ENCODE measurements around the gene SAP30. TPM values are rescaled to one million over a fixed set of nuclear protein-coding genes. Genes with fewer than 3 reads are reported as not detected.

SAP30 gene
- total RNA-seq: 10 to 100 TPM; 15.2 to 22.0 TPM

GRCh38 chr4:173370477-173371291, at the start of gene SAP30:
Gene SAP30, plus strand, starts transcription at chr4:173370954. Its CDS starts 229 bp downstream, at chr4:173371183.
- Mint-ChIP-seq H3K4me1 (peaks cover 41% of the 10 kb centered on the region), H3K27me3 (no peaks in the 10 kb centered on the region), H3K36me3 (ENCODE audit: low read depth) (peaks cover 22% of the 10 kb centered on the region), H3K27ac (peak within 1 kb of the TSS; percentile 99), H3K4me3 (peak within 1 kb of the TSS; percentile 98), H3K9me3 (peaks cover 2% of the 10 kb centered on the region)
- peak; percentile 98 for DNase-seq
- ChIA-PET POLR2A (interaction anchor here (0.6 to 4.6 kb wide), 4 partner anchors 11 to 101 kb away, joined by 3 to 59 read pairs (median 6); partner anchors contain the start of gene HMGB2), CTCF (interaction anchor here (0.6 to 2.4 kb wide), 6 partner anchors 14 to 355 kb away, joined by 3 to 10 read pairs (median 4); no protein-coding TSS in a partner anchor)

GRCh38 chr4:173325007-173325736, 45.6 kb upstream of the SAP30 start:
- Mint-ChIP-seq H3K27ac (no peak overlapping the region), H3K4me3 (no peak overlapping the region), H3K27me3 (no peaks in the 10 kb centered on the region), H3K9me3 (no peaks in the 10 kb centered on the region), H3K36me3 (ENCODE audit: low read depth) (peaks cover 44% of the 10 kb centered on the region), H3K4me1 (peaks cover 16% of the 10 kb centered on the region)
- ChIA-PET CTCF (interaction anchor here (1.0 to 1.4 kb wide), 2 partner anchors 40 to 45 kb away, joined by 3 to 4 read pairs; partner anchors contain the start of gene SAP30), POLR2A (interaction anchor here (1.3 kb wide), 1 partner anchor 9 kb away, joined by 4 read pairs; the partner anchor contains the start of gene HMGB2)
- no peak for DNase-seq

- Mint-ChIP-seq H3K27ac (peak overlapping the region; percentile 60), H3K4me3 (no peak overlapping the region), H3K9me3 (no peaks in the 10 kb centered on the region), H3K27me3 (no peaks in the 10 kb centered on the region), H3K36me3 (ENCODE audit: low read depth) (peaks cover 61% of the 10 kb centered on the region), H3K4me1 (peaks cover 31% of the 10 kb centered on the region)
- CTCF ChIA-PET: interaction anchor here (0.8 to 1.0 kb wide), 2 partner anchors 9 to 37 kb away, joined by 3 to 5 read pairs; no protein-coding TSS in a partner anchor
- DNase-seq: no peak
- POLR2A ChIA-PET: no interaction called here
These were observed 42.4 kb upstream of the SAP30 start for GRCh38 chr4:173328236-173328901.

GRCh38 chr4:173330590-173330989, 40.2 kb upstream of the SAP30 start:
- no peak for DNase-seq
- peak overlapping the region; percentile 28 for H3K27ac Mint-ChIP-seq
- ChIA-PET CTCF (interaction anchor here (0.7 to 1.2 kb wide), 3 partner anchors 12 to 37 kb away, joined by 3 to 4 read pairs (median 4); no protein-coding TSS in a partner anchor), POLR2A (no interaction called here)
- peaks cover 31% of the 10 kb centered on the region for H3K4me1 Mint-ChIP-seq
- peak overlapping the region; percentile 61 for H3K4me3 Mint-ChIP-seq
- no peaks in the 10 kb centered on the region for H3K9me3 Mint-ChIP-seq
- H3K36me3 Mint-ChIP-seq (ENCODE audit: low read depth): peaks cover 63% of the 10 kb centered on the region
- H3K27me3 Mint-ChIP-seq: no peaks in the 10 kb centered on the region

- Mint-ChIP-seq H3K4me1 (peaks cover 38% of the 10 kb centered on the region), H3K27ac (peak overlapping the region; percentile 96), H3K4me3 (peak overlapping the region; percentile 90), H3K36me3 (ENCODE audit: low read depth) (peaks cover 53% of the 10 kb centered on the region), H3K9me3 (no peaks in the 10 kb centered on the region), H3K27me3 (no peaks in the 10 kb centered on the region)
- no peak for DNase-seq
- ChIA-PET CTCF (interaction anchor here (0.6 to 1.1 kb wide), 3 partner anchors 13 to 71 kb away, joined by 3 read pairs; no protein-coding TSS in a partner anchor), POLR2A (interaction anchor here (1.0 to 2.7 kb wide), 3 partner anchors 36 to 40 kb away, joined by 5 to 16 read pairs (median 6); partner anchors contain the start of gene SAP30)
These were observed 38.7 kb upstream of the SAP30 start for GRCh38 chr4:173332021-173332487.

GRCh38 chr4:173332963-173333657, 37.6 kb upstream of the SAP30 start:
- Mint-ChIP-seq H3K4me3 (peak overlapping the region; percentile 90), H3K27ac (peak overlapping the region; percentile 96), H3K9me3 (no peaks in the 10 kb centered on the region), H3K36me3 (ENCODE audit: low read depth) (peaks cover 48% of the 10 kb centered on the region), H3K27me3 (no peaks in the 10 kb centered on the region), H3K4me1 (peaks cover 45% of the 10 kb centered on the region)
- ChIA-PET CTCF (interaction anchor here (0.7 to 2.3 kb wide), 5 partner anchors 12 to 36 kb away, joined by 3 to 8 read pairs (median 3); no protein-coding TSS in a partner anchor), POLR2A (interaction anchor here (0.6 to 3.2 kb wide), 3 partner anchors 35 to 82 kb away, joined by 4 to 59 read pairs (median 16); partner anchors contain the start of gene SAP30)
- DNase-seq: no peak

- peaks cover 48% of the 10 kb centered on the region for H3K36me3 Mint-ChIP-seq (ENCODE audit: low read depth)
- DNase-seq: peak; percentile 56
- H3K9me3 Mint-ChIP-seq: no peaks in the 10 kb centered on the region
- H3K4me1 Mint-ChIP-seq: peaks cover 45% of the 10 kb centered on the region
- H3K27me3 Mint-ChIP-seq: no peaks in the 10 kb centered on the region
- peak overlapping the region; percentile 90 for H3K4me3 Mint-ChIP-seq
- CTCF ChIA-PET: interaction anchor here (0.7 to 2.3 kb wide), 4 partner anchors 12 to 35 kb away, joined by 3 to 8 read pairs (median 4); no protein-coding TSS in a partner anchor
- POLR2A ChIA-PET: interaction anchor here (2.7 to 3.2 kb wide), 2 partner anchors 34 to 37 kb away, joined by 16 to 59 read pairs; partner anchors contain the start of gene SAP30
- H3K27ac Mint-ChIP-seq: peak overlapping the region; percentile 100
These were observed 37.1 kb upstream of the SAP30 start for GRCh38 chr4:173333658-173334084.

- H3K27ac Mint-ChIP-seq: peak within 1 kb of the TSS; percentile 100
- peaks cover 42% of the 10 kb centered on the region for H3K4me1 Mint-ChIP-seq
- ChIA-PET POLR2A (interaction anchor here (0.6 to 3.2 kb wide), 6 partner anchors 9 to 162 kb away, joined by 4 to 59 read pairs (median 6); partner anchors contain the start of gene SAP30), CTCF (interaction anchor here (0.9 to 2.3 kb wide), 6 partner anchors 11 to 39 kb away, joined by 3 to 8 read pairs (median 3); no protein-coding TSS in a partner anchor)
- peaks cover 44% of the 10 kb centered on the region for H3K36me3 Mint-ChIP-seq (ENCODE audit: low read depth)
- H3K4me3 Mint-ChIP-seq: peak within 1 kb of the TSS; percentile 90
- no peaks in the 10 kb centered on the region for H3K9me3 Mint-ChIP-seq
- no peaks in the 10 kb centered on the region for H3K27me3 Mint-ChIP-seq
- peak; percentile 100 for DNase-seq
These were observed 36.5 kb upstream of the SAP30 start, which contains the start of gene HMGB2 for GRCh38 chr4:173334085-173334890. Gene HMGB2, minus strand, starts transcription at chr4:173334358. Its CDS starts 709 bp downstream, at chr4:173333649.

- Mint-ChIP-seq H3K4me1 (peaks cover 35% of the 10 kb centered on the region), H3K4me3 (peak overlapping the region; percentile 90), H3K27ac (peak overlapping the region; percentile 100), H3K36me3 (ENCODE audit: low read depth) (peaks cover 37% of the 10 kb centered on the region), H3K9me3 (no peaks in the 10 kb centered on the region), H3K27me3 (peaks cover 1% of the 10 kb centered on the region)
- ChIA-PET CTCF (interaction anchor here (0.9 to 2.3 kb wide), 5 partner anchors 10 to 38 kb away, joined by 3 to 8 read pairs (median 3); no protein-coding TSS in a partner anchor), POLR2A (interaction anchor here (0.6 to 3.2 kb wide), 6 partner anchors 10 to 162 kb away, joined by 4 to 59 read pairs (median 6); partner anchors contain the start of gene SAP30)
- DNase-seq: peak; percentile 70
These were observed 35.6 kb upstream of the SAP30 start for GRCh38 chr4:173334891-173335752.

GRCh38 chr4:173337463-173337862, 33.3 kb upstream of the SAP30 start:
- ChIA-PET POLR2A (no interaction called here), CTCF (interaction anchor here (0.6 to 1.6 kb wide), 2 partner anchors 9 to 33 kb away, joined by 3 read pairs; partner anchors contain the start of gene SAP30)
- no peak for DNase-seq
- Mint-ChIP-seq H3K27ac (no peak overlapping the region), H3K4me3 (no peak overlapping the region), H3K36me3 (ENCODE audit: low read depth) (peaks cover 19% of the 10 kb centered on the region), H3K4me1 (peaks cover 23% of the 10 kb centered on the region), H3K9me3 (no peaks in the 10 kb centered on the region), H3K27me3 (peaks cover 9% of the 10 kb centered on the region)
